ENCODE measurements around the gene KRT86.
A peak's percentile ranks its signal among the peaks of the same experiment; 100 is the strongest.
"Not testable (repeated sequence)": the region's sequence is repeated elsewhere in the genome, so short reads cannot be mapped to it uniquely, and the experiment has no call there.

KRT86 gene

DNA sequence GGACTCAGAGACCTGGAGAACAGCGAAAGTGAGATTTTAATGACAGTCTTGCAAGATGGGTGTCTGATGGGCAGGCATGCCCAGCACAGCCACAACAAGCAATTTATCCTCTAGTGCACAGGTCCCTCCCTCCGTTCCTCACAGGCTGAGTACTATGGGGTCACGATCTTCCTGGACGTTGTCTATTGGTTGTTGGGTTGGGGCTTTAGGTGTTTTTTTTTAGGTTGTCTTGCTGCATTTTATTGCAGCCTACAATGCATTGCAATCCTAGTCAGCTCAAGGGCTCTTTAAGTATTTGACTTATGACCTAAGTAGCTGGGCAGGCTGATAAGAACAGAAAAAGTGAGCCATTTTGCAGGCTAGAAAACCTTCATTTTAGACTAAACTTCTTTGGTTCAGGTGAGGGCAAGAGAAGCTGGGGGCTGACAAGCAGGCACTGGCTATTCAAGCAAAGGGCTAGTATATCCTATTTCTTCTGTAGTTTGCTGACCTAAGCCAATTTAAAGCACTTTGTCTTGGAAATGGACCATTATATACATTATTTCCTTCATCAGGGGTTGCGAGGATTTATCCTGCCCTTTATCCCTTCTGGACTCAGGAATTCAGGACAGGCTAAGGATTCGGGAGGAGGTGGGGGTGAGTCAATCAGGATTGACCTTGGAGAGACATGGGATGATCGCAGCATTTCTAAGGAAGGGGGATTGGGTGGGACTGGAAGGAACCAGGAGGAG, 35.4 kb upstream of the KRT86 start:
- DNase-seq = no peak

DNA sequence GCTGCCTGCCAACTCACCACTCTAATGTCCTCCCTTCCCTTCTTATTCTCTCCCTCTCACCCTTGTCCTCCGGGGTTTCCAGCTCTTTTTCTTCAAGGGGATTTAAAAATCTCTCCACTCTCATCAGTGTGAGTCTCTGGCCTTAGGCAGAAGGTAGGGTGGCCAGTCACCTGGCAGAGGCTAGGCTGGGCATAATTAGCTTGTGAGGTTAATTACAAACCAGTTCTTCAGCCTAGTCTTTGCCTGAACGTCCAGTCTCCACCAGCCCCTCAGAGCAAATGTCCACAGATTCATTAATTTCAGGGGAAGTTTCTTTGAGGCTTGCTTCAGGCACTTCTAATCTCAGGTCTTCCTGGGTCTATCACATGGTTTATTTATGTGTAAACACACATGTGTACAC, 34.7 kb upstream of the KRT86 start:
- DNase-seq = no peak

DNA sequence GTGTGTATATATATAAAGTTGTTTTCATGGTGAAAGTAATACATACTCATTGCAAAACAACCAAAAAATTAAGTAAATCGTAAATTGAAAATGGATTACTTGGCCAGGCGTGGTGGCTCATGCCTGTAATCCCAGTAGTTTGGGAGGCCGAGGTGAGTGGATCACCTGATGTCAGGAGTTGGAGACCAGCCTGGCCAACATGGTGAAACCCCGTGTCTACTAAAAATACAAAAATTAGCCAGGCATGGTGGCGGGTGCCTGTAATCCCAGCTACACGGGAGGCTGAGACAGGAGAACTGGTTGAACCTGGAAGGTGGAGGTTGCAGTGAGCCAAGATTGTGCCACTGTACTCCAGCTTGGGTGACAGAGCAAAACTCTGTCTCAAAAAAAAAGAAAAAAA, 34.2 kb upstream of the KRT86 start:
- not testable (repeated sequence) for DNase-seq

DNA sequence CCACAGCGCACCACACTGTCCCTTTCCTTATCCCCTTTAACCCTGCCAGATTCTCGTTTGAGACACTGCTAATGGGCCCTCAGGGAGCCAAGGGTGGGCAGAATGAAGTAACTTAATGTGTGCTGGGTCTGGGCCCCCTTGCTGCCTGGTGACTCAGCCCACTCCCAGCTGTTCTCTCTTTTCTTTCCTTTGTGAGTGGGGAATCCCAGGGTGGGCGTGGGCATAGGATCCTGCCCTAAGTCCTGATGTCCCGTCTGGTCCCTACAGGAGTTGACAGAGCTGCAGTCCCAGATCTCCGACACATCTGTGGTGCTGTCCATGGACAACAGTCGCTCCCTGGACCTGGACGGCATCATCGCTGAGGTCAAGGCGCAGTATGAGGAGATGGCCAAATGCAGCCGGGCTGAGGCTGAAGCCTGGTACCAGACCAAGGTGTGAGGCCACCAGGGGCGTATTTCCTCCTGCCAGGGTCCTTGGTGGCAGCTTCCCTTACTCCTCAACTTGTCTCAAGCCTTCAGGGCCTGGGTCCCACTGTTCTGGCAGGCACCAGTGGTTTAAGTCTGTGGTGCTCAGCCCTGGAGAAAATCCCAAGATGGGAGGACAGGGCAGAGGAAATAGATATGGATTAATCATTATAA, 33.1 kb upstream of the KRT86 start:
- no peak for DNase-seq

DNA sequence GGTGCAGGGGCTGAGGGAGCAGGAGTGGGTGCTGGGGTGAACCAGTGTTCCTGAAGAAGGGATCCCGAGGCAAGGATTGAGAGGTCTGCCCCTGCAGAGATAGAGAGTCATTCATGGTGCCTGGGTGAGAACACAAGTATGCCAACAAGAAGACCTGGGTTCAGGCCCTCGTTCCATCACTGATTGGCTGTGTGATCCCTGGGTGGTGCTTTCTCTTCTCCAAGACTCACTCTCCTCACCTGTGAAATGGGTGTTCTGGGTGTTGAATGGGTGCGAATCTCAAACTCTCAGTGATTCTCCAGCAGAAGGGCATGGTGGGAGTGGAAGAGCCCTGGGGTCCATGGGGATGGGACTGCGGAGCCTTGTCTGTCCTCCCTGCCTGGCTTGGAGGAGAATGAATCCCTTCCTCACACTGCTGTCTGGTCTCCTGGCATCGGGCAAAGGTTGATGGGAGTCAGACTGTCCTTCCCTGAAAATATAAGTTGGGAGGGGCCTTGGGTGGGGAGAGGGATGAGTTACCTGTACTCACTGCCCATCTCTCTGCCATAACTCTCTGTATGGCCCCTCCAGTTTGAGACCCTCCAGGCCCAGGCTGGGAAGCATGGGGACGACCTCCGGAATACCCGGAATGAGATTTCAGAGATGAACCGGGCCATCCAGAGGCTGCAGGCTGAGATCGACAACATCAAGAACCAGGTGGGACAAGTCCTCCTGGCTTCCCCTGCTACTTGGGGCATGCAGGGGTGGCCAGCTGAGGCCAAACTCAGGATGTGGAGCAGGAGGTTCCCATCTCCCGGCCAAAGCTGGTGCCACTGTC, 31.8 kb upstream of the KRT86 start:
- DNase-seq = no peak

DNA sequence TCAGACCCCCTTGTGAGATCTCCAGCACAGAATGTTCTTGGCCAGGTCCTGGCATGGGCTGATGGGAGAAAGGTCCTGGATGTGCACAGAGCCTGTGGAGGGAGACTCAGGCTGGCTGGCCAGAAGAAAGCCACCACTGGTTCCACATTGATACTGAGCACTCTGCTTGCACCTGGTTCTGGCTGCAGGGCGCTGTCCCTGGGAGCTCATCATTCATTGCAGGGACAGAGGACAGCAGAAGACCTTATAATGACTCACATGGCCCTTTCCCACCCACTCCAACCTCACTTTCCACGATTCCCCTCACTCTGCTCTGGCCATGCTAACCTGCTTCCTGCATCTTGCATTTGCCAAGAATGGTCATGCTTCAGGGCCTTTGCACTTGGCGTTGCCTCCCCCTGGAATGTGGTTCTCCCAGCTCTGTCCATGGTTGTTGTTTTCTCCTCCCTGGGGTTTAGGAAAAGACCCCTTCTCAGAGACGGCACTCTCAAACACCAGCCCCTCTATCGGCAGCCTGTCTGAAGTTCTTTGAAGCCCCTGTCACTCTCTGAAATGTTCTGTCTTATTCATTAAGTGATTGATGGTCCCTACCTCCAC, 31.1 kb upstream of the KRT86 start:
- DNase-seq = no peak

DNA sequence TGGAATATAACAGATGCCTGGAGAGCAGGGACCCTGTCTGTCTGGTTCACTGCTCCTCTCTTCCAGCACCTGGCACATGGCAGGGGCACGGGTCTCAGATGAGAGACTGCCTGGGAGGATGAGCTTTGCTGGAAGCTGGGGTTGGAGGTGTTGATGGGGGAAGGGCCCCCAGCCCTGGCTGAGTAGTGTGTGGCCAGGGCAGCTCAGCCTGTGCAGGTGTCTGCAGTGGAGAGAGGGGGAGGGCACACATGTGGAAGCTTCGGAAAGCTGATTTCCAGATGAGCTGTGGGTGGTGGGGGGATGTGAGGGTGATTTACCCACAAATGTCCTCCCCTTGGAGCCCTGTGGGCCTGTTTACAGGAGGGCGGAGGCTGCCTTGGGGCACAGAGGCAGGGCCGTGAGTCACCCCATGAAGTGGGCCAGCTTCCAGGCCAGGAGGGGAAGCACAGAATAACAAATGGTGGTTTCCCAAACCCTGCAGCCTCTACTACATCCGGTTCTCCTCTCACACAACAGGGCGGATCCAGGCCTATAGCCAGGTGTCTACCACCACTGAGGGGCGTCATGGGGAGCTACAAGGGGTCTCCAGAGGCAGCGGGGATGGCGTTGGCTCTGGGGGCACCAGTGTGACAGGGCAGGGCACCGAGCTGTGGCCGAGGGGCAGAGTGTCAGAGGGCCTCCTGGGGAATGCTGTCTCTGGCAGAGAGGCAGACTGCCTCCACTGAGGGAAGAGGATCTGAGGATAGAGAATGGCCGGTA, 30.4 kb upstream of the KRT86 start:
- peak; percentile 81 for DNase-seq

DNA sequence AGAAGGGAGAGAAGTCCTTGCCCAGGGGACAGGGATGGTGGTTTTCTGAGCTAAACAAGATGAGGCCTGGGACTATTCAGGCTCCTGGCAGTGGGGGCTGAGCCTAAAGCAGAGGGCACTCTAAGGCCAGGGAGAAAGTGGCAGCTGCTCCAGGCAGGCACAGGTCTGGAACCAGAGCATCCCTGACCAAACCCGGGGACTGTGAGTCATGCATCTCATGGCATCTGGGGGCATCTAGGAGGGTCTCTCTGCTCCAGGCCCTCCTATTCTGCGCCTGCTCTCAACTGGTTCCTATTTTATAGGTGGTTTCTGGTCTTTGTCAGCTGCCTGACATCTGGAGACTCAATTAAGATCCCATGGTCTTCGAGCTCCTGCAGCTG, 29.8 kb upstream of the KRT86 start:
- DNase-seq = no peak

DNA sequence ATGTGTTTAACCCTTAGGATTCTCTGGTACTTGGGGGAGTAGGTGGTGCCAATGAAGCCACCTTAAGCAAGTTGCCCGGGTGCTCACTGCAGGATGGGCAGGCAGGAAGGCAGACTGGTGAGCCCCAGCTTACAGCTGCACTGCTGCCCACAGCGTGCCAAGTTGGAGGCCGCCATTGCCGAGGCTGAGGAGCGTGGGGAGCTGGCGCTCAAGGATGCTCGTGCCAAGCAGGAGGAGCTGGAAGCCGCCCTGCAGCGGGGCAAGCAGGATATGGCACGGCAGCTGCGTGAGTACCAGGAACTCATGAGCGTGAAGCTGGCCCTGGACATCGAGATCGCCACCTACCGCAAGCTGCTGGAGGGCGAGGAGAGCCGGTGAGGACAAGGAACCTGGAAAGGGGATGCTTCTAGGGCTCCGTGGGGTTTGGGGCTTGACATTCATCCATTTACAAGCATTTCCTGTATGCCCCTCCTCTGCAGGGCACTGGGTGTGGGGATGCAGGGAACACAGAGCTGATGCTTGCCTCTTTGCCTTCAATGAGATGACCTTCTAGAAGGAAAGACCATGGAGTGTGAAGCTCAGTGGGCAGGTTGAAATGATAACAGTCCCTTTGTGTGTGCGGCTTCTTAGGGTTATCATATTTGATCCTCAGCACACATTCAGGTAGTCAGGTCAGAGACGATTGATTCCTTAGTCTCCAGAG, 29.0 kb upstream of the KRT86 start:
- DNase-seq = no peak

DNA sequence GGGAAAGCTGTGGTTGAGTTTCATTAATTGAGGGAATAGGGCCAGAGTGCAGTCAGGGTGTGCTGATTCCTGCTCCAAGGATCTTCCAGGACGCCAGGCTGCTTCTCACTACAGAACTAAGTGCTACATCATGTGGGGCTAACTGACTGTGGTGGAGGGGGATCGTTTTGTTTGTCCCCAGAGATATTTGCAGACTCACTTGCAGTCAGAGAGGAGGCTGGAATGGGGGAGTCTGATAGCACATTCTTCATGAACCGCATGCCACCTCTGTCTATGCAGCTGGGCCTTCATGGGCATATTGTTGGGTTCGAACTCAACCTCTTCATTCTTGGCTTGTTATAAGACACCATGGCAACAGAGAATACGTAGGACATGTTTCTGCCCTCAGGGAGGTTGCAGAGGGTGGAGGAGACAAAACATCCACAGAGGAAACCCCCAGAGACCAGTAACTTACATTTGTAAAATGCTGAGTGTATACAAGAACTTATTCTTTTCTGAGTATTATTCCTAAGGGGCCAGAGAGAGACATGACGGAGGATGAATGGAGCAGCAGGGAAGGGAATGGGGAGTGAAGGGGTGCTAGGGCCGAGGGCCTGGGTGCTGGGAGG, 28.4 kb upstream of the KRT86 start:
- no peak for DNase-seq

DNA sequence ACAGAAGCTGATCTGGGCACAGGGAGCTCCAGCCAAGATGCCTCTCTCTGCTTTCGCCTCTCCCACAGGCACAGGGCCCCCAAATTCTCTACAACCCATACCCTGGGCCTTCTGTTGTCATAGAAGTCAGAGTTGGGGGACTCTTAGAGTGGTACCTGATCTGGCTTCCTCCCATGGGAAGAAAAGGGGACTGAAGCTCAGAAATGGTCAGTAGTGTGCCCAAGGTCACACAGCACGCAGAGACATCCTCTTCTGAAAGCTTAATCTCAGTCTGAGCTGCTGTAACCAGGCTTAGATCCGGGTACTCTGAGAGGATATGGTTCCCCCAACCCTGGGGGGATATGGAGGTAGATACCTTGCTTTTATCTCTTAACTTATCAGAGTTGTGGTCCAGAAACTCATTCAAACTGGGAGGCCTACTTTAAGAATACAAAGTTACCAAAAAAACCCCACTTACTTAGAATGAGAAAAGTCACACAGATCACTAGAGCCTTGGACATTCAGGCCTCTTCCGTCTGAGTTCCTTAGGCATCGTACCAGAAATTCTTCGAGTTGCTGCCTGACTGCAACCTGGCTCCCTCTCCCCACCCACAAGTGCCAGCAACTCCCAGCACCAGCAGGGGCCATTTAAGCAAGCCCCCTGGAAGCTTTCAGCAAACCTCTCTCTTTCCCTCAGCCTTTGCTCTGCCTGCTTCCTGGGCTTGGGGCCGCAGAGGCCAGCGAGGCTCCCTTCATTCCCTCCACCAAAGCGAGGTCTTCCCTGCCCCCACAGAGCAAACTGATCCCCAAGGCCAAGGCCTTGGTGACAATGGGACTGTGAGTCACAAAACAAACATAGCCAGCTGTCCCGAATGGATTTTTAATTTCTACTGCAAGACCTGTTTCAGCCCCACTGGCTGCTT, 27.5 kb upstream of the KRT86 start:
- DNase-seq = no peak

DNA sequence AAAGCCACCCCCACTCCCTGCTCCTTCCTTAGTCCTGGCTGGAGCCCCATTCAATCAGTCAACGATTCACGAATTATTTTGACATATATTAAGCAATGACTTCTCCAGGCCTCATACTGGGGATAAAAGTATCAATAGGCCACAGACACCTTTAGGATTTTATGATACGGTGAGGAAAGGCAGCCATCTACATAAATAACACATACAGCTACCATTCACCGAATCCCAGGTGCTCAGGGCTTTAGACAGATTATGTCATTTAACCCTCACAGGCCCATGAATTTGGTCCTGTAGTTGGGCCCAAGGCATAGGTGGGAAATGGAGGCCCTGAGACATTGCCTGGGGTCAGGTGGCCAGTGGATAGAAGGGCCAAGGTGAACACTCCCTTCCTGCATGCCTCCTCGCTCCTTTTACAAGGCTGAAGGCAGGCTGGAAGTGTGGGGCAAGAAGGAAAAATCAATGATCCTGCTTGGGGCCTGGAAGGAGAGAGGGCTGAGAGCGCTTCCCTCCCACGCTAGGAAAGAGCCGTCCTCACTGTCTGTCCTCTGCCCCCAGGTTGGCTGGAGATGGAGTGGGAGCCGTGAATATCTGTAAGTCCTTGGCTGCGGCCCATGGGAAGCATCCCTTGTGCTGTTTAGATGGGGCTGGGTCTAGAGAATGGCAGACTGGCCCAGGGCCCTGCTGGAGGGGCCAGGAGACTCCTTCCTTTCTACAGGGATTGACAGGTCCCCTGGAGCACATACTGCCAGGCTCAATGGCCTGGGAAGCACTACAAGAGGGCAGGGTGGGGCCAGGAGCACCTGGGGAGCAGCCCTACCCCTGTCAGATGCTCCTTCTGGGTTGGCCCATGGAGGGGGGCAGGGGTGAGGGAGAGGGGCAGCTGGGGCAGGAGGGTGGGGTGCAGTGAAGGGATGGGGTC, 26.6 kb upstream of the KRT86 start:
- DNase-seq = no peak

DNA sequence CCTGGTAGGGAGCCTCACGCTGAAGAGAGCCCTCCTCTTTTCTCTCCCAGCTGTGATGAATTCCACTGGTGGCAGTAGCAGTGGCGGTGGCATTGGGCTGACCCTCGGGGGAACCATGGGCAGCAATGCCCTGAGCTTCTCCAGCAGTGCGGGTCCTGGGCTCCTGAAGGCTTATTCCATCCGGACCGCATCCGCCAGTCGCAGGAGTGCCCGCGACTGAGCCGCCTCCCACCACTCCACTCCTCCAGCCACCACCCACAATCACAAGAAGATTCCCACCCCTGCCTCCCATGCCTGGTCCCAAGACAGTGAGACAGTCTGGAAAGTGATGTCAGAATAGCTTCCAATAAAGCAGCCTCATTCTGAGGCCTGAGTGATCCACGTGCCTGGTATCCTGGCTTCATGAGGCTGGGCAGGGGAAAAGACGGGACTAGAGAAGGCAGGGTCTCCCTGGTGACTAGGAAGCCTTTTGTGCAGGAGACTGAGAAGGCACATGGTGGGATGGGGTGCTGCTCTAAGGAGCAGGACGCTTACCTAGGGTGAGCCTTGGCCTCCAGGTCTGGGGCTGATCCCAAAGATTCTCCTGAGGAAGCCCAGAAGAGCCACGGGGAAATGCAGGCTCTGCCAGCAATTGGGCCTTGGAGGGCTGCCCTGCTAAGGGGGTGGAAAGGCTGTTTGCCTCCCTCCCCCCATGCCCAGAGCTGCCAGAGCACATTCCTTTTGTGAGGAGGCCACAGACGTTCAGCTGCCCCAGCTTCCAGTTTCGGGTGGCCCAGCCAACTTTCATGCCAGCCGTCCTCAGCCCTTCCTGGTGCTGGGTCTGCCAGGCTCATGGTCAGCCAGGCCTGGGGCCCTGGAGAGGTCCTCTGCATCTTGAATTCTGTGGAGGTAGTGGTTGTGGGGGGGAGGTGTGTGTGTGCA, 25.6 kb upstream of the KRT86 start:
- DNase-seq = no peak

DNA sequence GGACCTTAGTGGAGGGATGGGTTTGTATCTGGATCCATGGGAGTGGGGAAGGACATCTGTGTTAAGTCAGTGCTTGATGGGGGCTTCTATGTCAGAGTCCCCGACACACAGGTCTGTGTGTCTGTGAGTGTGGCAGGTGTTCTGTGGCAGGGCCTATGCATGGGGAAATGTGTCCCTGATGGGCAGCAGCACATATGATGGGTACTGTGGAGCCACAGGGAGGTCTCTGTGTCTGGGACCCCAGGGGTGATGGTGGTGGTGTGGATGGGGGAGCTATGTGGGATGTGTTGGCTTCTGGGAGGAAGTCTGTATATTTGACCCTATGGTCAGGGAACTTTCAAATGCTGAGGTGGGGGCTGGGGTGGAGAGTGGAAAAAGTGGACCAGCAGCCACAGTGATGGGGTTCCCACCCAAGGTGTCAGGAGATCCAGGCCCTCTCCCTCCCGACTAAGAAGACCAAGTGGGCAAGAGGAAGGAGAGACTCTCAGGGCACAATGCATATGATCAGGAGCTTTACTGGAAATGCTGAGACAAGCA, 24.9 kb upstream of the KRT86 start:
- no peak for DNase-seq

DNA sequence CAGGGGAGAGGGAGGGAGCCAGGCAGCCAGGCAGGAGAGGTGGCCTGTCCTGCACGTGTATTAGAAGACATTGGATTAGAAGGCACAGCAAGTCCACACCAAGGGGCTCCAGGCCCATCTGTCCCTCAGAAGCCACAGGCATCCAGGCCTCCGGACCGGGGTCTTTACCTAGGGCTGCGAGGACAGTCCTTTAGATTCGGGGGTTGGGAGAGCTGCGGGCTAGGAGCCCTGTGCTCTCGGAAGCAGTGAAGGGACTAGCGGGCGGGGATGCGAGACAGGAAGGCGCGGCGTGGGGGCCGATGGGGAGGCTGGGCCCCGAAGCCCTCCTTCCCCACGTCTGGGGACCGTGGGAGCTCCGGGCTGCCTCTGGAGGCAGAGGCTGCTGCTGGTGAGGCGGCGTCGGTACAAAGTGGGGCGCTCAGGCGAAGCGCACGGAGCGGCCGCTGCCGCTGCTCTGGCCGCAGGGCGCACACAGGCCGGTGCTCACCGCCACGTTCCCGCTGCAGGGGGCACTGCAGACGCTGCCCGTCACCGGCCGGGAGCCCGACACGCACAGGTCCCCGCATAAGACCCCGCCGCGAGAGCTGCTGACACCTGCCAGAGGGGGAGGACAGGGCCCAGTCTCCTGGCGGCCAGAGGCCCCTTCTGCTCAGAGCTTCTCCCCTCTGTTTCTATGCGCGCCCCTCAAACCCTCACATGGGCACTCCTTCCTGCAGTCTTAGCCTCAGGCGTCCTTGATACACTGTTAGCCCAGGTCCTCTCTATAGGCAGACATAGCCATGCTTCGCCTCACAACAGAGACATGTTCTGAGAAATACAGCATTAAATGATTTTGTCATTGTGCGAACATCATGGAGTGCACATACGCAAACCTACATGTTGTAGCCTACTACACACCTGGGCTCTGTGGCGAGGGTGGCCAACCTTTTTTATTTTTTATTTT, 24.1 kb upstream of the KRT86 start:
- no peak for DNase-seq

DNA sequence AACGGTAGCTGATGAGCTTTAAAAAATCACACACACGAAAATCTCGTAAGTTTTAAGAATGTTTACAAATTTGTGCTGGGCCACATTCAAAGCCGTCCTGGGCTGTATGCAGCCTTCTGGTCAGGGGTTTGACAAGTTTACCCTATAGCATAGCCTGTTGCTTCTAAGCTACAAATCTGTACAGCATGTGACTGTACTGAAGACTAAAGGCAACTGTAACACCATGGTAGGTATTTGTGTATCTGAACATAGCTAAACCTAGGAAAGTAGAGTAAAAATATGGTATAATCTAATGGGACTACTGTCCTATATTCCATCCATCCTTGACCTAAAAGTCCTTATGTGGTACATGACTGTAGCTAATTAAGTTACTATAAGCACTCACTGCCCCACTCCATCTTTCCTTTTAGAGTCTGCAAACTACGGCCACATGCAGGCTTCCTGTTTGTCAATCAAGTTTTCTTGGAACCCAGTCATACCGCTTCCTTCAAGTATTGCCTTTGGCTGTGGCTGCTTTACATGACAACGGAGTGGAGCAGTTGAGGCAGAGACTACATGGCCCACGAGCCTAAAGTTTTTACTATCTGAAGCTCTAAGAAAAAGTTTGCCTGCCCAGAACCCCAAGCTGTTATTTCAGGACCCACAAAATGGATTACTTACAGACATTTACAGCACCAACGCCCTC, 22.9 kb upstream of the KRT86 start:
- no peak for DNase-seq

All from activated CD4-positive, alpha-beta T cell treated with anti-CD3 and anti-CD28 coated beads for 48 hours (primary cell).